Stimulated activated CD8-positive, alpha-beta memory T cell treated with anti-CD3 and anti-CD28 coated beads, Interleukin-7, amount 100 ng/mL, for 4 hours (primary cell): ENCODE data around the gene CCDC57.
"Not testable (repeated sequence)": the region's sequence is repeated elsewhere in the genome, so short reads cannot be mapped to it uniquely, and the experiment has no call there.

Source experiments
- DNase-seq, 2 donors: peaks; one replicate each; pipeline ENCODE4 v3.0.0-alpha.2; 2020; ENCODE audit warnings: low read depth in 2 of 2

Gene CCDC57, protein sequence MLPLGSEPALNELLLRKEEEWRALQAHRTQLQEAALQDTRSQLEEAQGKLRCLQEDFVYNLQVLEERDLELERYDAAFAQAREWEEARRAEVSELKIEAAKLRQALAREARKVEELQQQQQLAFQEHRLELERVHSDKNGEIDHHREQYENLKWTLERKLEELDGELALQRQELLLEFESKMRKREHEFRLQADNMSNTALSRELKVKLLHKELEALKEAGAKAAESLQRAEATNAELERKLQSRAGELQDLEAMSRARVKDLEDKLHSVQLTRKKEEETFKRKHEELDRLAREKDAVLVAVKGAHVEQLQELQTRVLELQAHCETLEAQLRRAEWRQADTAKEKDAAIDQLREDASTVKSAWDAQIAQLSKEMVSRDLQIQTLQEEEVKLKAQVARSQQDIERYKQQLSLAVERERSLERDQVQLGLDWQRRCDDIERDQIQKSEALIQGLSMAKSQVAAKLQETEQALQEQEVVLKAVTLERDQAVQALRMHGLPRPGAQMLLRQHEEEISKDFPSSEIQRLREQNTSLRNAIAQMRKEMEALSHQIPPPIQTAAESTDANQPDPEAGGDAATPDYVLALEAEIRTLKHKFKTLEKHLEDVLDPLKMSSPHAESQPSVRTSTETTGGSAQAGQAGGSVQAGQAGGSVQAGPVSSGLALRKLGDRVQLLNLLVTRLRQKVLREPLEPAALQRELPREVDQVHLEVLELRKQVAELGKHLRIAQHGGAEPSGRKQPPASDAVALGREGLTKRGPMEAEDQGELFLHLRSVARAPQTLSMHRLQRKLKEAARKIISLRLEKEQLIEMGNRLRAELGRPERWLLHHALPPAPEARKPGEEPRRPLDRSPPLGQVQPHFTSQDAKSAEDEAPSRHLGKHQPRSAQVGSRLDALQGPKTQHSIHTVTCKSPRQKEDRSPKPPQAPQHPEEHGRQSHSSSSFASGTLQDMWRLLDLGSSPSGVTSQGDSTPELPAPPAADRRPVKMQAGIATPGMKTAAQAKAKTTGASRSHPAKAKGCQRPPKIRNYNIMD

DNA sequence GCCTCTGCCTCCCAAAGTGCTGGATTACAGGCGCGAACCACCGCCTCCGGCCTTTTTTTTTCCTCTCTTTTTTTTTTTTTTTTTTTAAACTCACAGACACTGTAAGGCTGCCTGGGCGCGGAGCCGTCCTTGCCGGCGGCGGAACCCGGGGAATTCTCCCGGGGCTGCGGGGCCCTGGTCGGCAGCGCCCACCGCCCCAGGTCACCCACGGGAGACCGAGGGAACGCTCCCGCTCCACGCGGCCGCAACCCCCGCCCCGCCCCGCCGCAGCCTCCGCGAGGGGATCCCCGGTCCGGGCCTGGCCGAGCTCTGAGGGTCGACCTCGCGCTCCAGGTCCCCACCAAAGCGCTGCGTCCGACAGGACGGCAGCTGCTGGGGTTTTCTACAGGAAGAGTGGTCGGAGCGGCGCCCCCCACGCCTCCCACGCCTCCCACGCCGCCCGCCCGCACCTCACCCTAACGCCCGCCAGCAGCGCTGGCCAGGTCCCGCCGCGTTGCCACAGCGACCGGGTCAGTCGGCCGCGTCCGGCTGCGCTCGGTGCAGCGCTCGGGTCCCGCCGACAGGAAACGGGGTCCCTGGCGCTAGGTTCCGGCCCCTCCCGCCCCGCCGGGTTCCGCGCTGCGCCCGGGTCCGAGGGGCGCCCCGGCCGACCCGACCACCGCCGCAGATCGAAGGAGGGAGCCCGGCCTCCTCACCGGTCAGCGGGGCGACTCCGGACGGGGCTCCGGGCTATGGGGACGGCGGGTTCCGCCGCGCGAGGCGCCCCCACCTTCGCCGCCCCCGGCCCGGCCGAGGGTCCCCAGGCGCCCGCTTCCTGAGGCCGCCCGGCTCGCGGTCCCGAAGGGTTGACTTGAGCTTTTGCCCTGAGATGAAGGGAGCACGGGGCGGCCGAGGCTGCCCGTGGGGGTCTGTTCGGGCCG, at the start of gene CCDC57:
TSS of gene CCDC57 (minus strand) at position 512 of the 920 bp plus-strand sequence. CDS start 10,898 bp downstream, outside the sequence.
- DNase-seq, result peak in 1 of 2 donors; percentile 74

DNA sequence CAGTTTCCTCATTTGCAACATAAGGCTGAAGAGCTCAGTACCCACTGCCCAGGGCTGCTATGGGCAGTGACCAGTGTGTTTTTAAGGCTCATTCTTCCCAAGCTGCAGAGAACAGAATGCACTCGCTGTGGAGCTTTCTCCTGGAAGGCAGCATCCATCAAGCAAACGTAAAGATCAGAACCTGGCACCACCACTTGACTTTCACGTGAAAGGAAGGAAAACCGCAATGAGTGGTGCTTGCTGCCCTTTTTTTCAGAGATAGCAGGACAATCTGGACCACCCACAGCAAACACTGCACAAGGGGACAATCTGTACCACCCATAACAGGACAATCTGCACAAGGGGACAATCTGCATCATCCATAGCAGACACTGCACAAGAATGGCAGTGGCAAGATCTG, 49.7 kb upstream of the CCDC57 start:
- DNase-seq, result no peak

DNA sequence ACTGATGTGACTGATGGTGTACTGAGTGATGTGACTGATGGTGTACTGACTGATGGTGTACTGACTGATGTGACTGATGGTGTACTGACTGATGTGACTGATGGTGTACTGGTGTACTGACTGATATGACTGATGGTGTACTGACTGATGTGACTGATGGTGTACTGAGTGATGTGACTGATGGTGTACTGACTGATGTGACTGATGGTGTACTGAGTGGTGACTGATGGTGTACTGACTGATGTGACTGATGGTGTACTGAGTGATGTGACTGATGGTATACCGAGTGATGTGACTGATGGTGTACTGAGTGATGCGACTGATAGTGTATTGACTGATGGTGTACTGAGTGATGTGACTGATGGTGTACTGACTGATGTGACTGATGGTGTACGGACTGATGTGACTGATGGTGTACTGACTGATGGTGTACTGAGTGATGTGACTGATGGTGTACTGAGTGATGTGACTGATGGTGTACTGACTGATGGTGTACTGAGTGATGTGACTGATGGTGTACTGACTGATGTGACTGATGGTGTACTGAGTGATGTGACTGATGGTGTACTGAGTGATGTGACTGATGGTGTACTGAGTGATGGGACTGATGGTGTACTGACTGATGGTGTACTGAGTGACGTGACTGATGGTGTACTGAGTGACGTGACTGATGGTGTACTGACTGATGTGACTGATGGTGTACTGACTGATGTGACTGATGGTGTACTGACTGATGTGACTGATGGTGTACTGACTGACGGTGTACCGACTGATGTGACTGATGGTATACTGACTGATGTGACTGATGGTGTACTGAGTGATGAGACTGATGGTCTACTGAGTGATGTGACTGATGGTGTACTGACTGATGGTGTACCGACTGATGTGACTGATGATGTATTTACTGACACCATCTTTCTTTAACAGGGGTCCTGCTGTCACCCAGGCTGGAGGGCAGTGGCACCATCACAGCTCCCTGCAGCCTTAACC, 47.6 kb upstream of the CCDC57 start:
- not testable (repeated sequence) for DNase-seq

DNA sequence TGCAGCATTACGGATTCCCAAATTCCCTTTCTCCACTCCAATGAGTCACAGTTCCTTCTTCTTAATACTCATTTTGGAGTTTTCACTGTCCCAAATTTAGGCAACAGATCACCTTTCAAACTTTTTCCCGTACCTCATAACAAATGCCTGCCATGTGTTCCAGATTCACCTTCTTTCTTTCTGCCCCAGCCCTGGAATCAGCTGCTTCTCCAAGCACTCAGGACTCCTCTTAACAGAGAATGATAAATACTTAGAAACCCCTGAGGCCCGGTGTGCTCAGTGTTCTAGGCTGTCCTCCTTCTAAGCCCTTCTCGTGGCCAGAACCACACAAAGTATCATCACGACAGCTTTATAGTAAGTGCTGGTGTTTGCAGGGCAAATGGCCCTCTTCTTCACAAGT, 45.9 kb upstream of the CCDC57 start:
- DNase-seq, result no peak

DNA sequence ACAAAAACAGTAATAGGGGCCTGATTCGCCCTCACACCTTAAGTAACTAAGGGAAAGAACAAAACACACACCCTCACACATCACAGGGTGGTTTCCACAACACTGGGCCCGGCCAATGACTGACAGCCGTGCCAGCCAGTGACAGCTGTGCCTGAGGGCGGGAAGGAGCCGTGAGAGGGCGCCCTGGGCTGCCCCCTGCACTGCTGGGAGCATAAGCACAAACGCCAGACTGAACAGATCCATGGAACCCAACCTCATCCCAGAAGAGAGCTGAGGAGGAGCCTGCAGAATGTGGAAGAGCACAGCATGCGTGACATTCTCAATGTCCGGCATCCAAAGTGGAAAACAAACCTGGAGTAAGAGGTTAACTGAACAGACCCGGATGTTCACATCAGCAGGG, 44.8 kb upstream of the CCDC57 start:
- peak; percentile 56 to 66 for DNase-seq

DNA sequence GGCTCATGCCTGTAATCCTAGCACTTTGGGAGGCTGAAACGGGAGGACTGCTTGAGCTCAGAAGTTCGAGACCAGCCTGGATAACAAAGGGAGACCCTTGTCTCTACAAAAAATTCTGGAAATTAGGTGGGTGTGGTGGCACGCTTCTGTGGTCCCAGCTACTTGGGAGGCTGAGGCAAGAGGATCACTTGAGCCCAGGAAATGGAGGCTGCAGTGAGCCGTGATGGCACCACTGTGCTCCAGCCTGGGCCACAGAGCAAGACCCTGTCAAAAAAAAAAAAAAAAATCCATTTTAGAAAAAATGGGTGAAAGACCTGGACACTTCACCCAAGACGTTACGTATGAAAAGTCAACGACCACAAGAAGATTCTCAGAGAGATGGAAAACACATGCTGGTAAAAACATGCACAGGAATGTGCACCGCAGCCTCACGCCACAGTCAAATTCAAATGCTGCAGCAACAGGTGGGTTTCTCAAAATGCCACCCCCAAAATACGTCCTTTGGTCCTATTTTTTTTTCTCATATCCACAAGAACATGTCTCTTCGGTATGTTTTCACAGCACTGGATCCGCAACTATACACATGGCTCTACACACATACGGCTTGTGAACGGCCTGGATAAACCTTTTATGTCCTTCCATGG, 43.7 kb upstream of the CCDC57 start:
- no peak for DNase-seq

DNA sequence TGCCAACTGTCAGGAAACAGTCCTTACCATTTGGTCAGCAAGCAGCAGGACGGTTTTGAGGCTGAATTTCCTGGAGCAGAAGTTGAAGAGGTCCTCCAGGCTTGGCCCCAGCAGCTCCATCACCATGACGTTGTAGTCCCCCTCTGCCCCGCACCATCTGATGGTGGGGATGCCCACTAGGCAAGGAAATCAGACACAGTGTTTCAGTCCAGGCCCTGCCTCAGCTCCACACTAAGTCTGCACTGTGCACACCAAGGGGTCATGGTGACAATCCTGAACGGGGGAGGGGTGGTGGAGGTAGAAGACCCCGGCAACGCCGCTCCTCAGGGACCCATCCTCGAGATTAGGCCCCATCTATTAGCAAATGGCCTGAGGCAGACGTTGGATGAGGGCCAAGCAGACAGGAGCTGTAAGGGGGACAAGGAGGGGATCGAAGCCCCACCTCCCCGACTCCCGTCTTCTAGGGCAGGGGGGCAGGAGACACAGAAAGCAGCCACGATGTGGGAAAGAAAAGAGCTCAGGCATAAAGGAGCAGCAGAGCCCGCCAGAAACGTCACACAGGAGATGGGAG, 42.8 kb upstream of the CCDC57 start:
- no peak for DNase-seq

DNA sequence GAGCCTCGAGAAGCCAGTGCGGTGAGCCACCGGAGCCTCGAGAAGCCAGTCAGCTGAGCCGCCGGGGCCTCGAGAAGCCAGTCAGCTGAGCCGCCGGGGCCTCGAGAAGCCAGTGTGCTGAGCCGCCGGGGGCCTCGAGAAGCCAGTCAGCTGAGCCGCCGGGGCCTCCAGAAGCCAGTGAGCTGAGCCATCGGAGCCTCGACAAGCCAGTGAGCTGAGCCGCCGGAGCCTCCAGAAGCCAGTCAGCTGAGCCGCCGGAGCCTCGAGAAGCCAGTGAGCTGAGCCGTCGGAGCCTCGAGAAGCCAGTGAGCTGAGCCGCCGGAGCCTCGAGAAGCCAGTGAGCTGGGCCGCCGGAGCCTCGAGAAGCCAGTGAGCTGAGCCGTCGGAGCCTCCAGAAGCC, 42.1 kb upstream of the CCDC57 start:
- DNase-seq, result not testable (repeated sequence)

DNA sequence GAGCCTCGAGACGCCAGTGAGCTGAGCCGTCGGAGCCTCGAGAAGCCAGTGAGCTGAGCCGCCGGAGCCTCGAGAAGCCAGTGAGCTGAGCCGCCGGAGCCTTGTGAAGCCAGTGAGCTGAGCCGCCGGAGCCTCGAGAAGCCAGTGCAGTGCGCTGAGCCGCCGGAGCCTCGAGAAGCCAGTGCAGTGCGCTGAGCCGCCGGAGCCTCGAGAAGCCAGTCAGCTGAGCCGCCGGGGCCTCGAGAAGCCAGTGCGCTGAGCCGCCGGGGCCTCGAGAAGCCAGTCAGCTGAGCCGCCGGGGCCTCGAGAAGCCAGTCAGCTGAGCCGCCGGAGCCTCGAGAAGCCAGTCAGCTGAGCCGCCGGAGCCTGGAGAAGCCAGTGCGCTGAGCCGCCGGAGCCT, 41.5 kb upstream of the CCDC57 start:
- DNase-seq, result not testable (repeated sequence)

DNA sequence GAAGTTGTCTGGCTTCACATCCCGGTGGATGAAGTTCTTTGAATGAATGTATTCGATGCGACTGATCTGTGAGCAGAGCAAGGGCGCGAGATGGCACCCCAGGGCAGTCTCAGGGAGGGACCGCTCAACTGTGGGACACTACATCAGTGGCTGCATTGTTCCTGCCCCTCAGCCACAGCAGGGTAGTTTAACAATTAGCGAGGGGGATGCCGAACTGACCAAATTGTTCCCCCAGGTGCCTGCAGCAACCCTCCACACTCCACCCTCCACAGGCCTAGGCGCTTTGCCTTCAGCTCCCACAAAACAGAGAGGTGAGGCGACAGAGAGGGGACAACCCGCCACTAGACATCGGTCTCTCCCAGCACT, 40.5 kb upstream of the CCDC57 start:
- no peak for DNase-seq

DNA sequence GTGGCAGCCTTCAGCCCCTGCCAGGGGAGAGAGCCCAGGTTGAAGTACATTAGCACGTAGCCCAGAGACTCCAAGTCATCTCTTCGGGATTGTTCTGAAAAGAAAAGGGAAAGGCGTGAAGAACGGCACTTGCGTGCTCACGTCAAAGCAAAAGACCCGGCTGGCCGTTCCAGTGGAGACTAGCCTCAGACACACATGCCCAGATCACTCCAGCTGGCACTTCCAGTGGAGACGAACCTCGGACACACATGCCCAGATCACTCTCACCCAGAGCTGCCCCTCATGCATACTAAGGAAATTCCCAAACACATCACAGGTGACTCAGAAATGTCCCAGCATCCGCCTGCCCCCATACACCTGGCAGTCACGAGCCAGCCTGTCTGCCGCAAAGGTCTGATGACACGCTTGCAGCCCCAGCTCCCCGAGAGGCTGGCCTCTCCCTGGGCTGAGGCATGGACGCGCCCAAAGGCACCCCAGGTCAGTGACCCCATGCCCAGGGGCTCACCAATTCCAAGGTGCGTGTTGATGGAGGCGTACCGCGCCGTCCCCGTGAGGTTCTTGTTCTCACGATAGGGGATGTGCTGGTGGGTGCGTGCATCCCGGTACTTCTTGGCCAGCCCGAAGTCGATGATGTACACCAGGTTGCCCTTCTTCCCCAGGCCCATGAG, 40.0 kb upstream of the CCDC57 start:
- DNase-seq, result no peak

DNA sequence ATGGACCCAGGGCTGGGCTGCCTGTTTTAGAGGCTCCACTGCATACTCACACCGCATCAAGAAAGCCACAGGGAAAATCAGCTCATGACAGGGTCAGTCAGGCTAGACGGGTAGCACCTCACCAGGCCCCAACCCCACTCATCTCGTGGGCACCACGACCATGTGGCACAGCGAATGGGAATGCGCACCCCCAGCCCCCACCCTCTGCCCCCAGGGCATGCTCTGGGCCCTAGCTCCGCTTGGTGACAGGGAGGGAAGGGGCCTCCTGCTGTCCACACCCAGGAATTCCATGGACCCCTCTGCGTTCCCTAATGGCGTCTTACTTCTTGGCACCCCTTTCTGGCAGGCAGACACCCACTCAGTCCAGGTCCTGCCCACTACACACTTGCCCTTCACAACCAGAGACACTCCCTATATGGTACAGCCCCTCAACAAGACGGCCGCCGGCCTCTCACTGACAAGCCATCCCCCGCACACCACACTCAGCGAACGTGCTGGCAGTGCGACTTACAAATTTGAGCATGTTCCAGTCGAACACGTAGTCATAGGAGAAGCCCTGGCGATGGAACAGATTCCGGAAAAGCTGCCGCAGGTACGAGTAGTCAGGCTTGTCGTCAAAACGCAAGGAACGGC, 38.3 kb upstream of the CCDC57 start:
- no peak for DNase-seq

DNA sequence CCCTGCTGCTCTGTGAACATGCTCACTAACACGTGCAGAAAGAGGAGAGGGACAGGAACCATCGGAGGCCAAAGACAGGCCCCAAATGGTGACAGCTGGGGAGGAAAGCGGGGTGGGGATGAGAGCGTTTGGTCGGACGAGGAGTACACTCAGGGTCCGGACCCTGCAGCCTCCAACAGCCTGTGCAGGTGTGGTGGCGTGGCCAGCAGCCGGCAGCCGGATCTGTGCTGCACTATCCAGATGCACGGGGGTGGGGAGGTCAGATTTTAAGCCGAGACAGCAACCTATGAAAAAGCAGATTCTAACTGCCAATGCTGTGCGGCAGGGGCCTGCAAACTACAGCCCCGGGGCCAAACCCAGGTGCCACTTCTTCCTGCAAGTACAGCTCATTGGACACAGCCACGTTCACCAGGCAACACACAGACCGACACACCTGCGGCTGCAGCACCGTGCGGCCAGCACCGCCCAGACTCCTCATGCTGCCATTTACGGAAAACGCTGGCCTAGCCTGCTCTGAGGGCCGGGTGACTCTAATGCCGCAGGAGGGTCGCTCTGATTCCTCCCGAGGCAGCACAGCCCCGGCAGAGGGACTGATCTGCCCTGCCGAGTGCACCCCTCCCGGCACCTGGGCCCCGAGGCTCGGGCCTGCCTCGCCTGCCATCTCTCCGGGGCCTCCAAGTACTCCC, 37.4 kb upstream of the CCDC57 start:
- no peak for DNase-seq

DNA sequence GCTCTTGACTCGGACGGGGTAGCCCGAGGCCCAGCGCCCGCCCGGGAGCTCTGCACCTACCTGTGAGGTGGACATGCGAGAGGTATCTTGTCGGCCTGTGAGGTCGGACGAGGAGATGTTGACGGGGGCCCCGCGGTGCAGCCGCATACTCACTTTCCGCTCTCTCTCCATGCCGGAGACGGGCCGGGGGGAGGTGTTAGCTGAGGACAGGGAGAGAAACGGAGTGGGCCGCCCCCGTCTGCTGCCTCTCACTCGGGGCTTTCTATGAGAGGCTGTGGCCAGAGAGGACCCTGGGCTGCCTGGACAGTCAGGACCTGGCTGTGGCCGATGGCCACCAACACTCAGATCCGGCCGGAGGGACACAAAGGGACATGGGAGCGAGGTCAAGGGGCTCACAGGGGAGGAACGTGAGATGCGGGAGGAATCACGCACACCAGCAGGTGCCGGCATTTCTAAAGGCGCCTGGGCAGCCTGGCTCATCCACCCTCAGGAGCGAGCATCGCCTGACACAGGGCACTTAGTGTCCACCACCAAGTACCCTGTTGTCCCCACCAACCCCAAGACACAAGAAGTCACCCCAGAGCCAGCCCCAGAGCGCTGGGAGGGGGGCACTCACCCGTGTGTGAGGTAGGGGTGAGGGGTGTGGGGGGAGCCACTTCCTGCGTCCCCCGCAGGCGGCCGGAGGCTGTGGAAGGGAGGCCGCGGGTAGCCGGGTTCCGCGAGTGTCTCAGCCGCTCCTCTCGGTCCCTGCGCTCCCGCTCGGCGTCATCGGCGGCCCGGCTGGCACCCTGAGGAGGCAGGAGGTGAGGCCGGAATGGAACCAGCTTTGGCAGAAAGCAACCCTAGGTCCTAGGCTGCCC, 36.4 kb upstream of the CCDC57 start:
- DNase-seq, result no peak

DNA sequence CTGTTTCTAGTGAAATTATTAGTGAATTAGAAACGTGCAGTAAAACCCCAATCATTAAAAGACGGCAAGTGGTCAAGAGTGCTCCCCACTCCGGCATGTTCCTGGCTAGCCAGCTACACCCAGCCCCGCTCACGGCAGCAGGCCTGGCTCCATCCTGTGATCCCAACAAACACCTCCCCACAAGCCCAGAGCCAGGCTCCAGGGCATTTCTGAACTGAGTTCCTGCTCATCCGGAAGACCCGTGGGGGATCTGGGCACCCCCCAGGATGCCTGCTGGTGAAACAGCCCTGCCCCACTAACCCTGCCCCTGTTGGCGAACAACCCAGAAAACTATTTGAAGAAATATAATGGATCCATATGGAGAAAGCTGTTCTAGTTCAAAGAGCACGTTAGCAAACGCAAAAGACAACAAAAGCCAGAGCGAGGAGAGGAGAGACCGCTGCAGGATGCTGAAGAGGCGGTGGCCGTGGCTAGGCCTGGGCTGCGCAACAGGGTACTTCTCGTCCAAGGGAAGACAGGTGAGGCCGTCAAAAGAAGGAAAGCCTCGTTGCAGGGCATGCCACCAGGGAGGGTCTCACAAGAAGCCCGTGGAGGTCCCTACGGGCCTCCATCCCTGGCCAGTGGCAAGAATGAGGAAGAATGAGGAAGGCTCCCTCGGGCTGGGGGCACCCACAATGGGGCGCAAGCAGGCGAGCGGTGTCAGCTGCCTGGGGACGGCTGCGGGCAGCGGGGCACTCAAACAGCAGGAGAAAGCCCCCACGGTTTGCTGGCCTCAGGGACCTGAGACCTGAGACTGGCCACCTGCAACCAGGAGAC, 35.4 kb upstream of the CCDC57 start:
- DNase-seq, result no peak
